ENCODE results near the gene PTPA.

Gene PTPA

DNA sequence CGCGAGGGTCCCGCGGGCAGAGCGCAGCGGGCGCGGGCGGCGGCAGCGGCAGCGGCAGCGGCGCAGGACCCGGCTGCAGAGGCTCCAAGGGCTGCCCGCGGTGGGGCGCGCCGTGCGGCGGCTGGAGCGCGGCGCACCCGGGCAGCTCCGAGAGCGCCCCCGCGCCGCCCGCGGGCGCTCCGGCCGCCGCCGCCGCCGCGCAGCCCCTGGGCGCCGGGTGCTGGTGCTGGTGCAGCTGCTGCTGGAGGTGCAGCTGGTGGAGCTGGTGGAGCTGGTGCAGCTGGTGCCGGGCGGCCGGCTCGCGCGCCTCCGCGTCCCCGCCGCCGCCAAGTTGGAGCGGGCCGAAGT lies 66.2 kb downstream of the PTPA start:
- no peak for DNase-seq (ENCODE audit: low read depth)
- no peak for TF ChIP-seq CTCF (IDR thresholded peaks at IDR 0.05; ENCODE audit: low read depth, low read length)
- no peak for TF ChIP-seq MYC (IDR thresholded peaks at IDR 0.05; ENCODE audit: low read depth, low read length)
- TF ChIP-seq, protein P1, sequence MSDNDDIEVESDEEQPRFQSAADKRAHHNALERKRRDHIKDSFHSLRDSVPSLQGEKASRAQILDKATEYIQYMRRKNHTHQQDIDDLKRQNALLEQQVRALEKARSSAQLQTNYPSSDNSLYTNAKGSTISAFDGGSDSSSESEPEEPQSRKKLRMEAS (IDR thresholded peaks at IDR 0.05; ENCODE audit: low read depth, low read length) = no peak
- no peak for TF ChIP-seq POLR2A (IDR thresholded peaks at IDR 0.05; ENCODE audit: extremely low read depth, insufficient read length)
- H3K4me3 ChIP-seq (ENCODE audit: low read depth, low read length) = peak overlapping the region; percentile 48

DNA sequence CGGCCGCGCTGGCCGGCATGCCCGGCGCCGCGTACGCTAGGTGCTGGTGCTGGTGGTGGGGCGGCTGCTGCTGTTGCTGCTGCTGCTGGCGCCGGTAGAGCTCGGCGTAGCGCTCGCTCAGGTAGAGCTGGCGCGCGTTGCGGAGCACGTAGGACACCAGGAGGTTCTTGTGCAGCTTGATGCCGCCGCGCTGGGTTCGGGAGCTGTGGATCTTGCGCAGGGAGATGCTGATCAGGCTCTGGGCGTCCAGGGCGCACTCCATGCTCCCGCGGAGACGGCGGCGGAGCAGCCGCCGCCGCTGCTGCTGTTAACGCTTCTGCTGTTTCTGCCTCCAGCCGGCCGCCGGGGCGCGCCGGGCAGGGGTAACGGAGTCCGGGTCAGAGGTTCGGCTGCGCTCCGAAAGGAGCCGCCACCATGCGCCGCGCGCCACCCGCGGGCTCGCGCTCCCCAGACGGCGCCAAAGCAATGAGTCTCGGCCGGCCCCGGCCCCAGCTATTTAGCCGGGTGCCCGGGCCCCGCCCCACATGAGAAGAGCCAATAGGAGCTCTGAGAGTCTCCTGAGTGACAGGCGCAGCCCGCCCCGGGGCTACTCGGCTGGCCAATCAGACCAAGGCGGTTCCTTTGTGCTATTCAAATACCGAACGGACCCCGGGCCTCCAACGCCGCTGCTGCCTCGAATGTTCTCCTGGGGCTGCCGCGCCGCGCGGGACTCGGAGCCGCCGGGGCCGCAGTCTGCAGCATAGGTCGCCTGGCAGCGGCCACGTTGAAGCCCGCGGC lies 66.8 kb downstream of the PTPA start, which contains the start of gene IER5L:
IER5L (minus strand) TSS at position 471 of the 777 bp plus-strand sequence; CDS start at position 262, 209 bp downstream.
- DNase-seq (ENCODE audit: low read depth) = peak; percentile 90
- peak; percentile 95 for TF ChIP-seq POLR2A (IDR thresholded peaks at IDR 0.05; ENCODE audit: extremely low read depth, insufficient read length)
- TF ChIP-seq MYC (IDR thresholded peaks at IDR 0.05; ENCODE audit: low read depth, low read length) = no peak
- peak within 1 kb of the TSS; percentile 48 for H3K4me3 ChIP-seq (ENCODE audit: low read depth, low read length)

DNA sequence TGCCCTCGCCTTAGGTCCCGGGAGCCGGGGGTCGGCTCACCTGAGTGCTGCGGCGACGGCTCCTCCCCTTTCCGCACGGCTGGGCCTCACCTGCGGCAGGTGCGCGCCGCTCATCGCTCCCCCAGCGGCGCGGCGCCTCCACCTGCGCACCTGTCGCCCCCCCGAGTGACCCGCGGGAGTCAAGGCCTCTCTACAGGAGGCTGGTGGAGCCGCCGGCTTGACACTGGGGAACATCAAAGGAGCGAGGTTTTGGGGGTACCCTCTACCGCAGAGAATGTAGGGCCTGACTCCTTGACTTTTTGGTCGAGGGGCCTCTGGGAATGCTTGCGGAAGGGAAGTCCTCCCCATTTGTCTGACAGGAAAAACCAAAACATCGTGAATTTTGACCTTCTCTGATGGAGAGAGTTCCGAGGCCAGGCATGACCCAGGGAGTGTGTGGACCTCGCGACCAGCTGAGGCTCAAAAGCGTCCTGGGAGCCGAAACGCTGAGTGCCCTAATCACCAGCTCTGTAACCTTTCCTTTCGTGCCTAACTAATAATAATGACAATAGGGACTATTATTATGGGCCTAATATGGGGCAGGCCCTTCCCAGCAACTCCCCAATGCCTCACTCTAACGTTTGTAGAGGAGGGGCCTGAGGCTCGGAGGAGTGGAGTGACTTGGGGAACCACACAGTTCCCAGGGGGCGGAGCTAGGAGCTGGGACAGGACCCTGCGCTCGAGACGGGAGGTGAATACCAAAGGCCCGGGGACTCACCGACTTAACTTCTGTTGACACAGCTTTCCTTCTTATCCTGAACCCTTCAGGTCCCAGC lies 67.6 kb downstream of the PTPA start:
- no peak for DNase-seq (ENCODE audit: low read depth)
- H3K4me3 ChIP-seq (ENCODE audit: low read depth, low read length) = no peak overlapping the region
- TF ChIP-seq, protein P1 (IDR thresholded peaks at IDR 0.05; ENCODE audit: low read depth, low read length) = no peak
- TF ChIP-seq POLR2A (IDR thresholded peaks at IDR 0.05; ENCODE audit: extremely low read depth, insufficient read length) (no peak), MYC (IDR thresholded peaks at IDR 0.05; ENCODE audit: low read depth, low read length) (no peak), CTCF (IDR thresholded peaks at IDR 0.05; ENCODE audit: low read depth, low read length) (no peak)

- no peak for DNase-seq (ENCODE audit: low read depth)
- H3K4me3 ChIP-seq (ENCODE audit: low read depth, low read length) = no peak overlapping the region
- TF ChIP-seq CTCF (IDR thresholded peaks at IDR 0.05; ENCODE audit: low read depth, low read length) (no peak), POLR2A (IDR thresholded peaks at IDR 0.05; ENCODE audit: extremely low read depth, insufficient read length) (no peak), MYC (IDR thresholded peaks at IDR 0.05; ENCODE audit: low read depth, low read length) (no peak)
- TF ChIP-seq, protein P1 (IDR thresholded peaks at IDR 0.05; ENCODE audit: low read depth, low read length) = no peak
These were observed 70.0 kb downstream of the PTPA start for GRCh38 chr9:129181246-129181645.

GRCh38 chr9:129182122-129182521 lies 70.9 kb downstream of the PTPA start:
- no peak for DNase-seq (ENCODE audit: low read depth)
- H3K4me3 ChIP-seq (ENCODE audit: low read depth, low read length) = no peak overlapping the region
- TF ChIP-seq, protein P1 (IDR thresholded peaks at IDR 0.05; ENCODE audit: low read depth, low read length) = no peak
- no peak for TF ChIP-seq POLR2A (IDR thresholded peaks at IDR 0.05; ENCODE audit: extremely low read depth, insufficient read length)
- TF ChIP-seq MYC (IDR thresholded peaks at IDR 0.05; ENCODE audit: low read depth, low read length) = no peak
- no peak for TF ChIP-seq CTCF (IDR thresholded peaks at IDR 0.05; ENCODE audit: low read depth, low read length)
